SK-N-SH (cell line): ENCODE results near the gene TBKBP1. TPM values are rescaled to one million over a fixed set of nuclear protein-coding genes. Genes with fewer than 3 reads are reported as not detected.

Source experiments
- CTCF ChIA-PET: fragments of 300-600, 350-600 bp; formaldehyde crosslinking; extraction: SDS; loops from one replicate; lab custom pipeline; 2021; lab: Yijun Ruan, JAX
- POLR2A ChIA-PET: fragments of 350-600 bp; sonication (Branson Sonifier 250); formaldehyde crosslinking; extraction: SDS; loops from one replicate; lab custom pipeline; 2020; ENCODE audit warnings: antibody characterized with exemption, inconsistent platforms; lab: Yijun Ruan, JAX
- DNase-seq: peaks from one replicate; pipeline ENCODE4 v3.0.0; 2012
- H2AFZ ChIP-seq: fragments of 200-600 bp; sonication (generic); 2 replicates; pipeline ENCODE4 v1.8.1; 2016; ENCODE audit warnings: antibody characterized with exemption, mild to moderate bottlenecking, low read depth
- H3F3A ChIP-seq: fragments of 200-600 bp; sonication (generic); replicated peaks from 2 replicates; pipeline ENCODE3; 2016; ENCODE audit warnings: antibody characterized with exemption, mild to moderate bottlenecking; ENCODE audit not compliant: insufficient read depth
- H3K27ac ChIP-seq, 2 experiments: fragments of 200-500 bp in 1 of 2; fragments of 200-600 bp in 1 of 2; sonication (Bioruptor generic) in 1 of 2; sonication (generic), shearing (Covaris generic) in 1 of 2; 2 replicates each; pipeline versions ENCODE4 v1.5.1 to v1.6.1; 2014 to 2016; ENCODE audit warnings: low read depth in 2 of 2, inconsistent platforms in 1 of 2, low read length in 1 of 2, mild to moderate bottlenecking in 1 of 2, mixed read lengths in 1 of 2
- H3K27me3 ChIP-seq: fragments of 200-600 bp; sonication (generic), shearing (Covaris generic); 2 replicates; pipeline ENCODE4 v1.6.1; 2016; ENCODE audit warnings: mixed run types; ENCODE audit not compliant: insufficient read depth
- H3K36me3 ChIP-seq, 2 experiments: fragments of 200-500 bp in 1 of 2; fragments of 200-600 bp in 1 of 2; sonication (Bioruptor generic) in 1 of 2; sonication (generic) in 1 of 2; replicated peaks in 1 of 2; 2 replicates each; pipeline versions ENCODE3 to v1.5.1; 2014 to 2016; ENCODE audit warnings: low read length in 1 of 2, mild to moderate bottlenecking in 1 of 2; ENCODE audit not compliant: insufficient read depth in 2 of 2, control insufficient read depth in 1 of 2
- H3K4me1 ChIP-seq, 2 experiments: fragments of 200-500 bp in 1 of 2; fragments of 200-600 bp in 1 of 2; sonication (Bioruptor generic) in 1 of 2; sonication (generic), shearing (Covaris generic) in 1 of 2; 2 replicates each; pipeline versions ENCODE4 v1.5.1 to v1.6.1; 2014 to 2016; ENCODE audit warnings: low read depth in 1 of 2, low read length in 1 of 2, mixed run types in 1 of 2; ENCODE audit not compliant: insufficient read depth in 2 of 2, control insufficient read depth in 1 of 2
- H3K4me2 ChIP-seq: fragments of 200-600 bp; sonication (generic), shearing (Covaris generic); 2 replicates; pipeline ENCODE4 v1.6.1; 2017; ENCODE audit warnings: mixed run types
- H3K4me3 ChIP-seq, 2 experiments: fragments of 200-500 bp in 1 of 2; fragments of 200-600 bp in 1 of 2; sonication (Bioruptor generic) in 1 of 2; sonication (generic), shearing (Covaris generic) in 1 of 2; 2 replicates each; pipeline versions ENCODE4 v1.5.1 to v1.8.1; 2014 to 2016; ENCODE audit warnings: low read depth in 2 of 2, inconsistent platforms in 1 of 2, low read length in 1 of 2, mild to moderate bottlenecking in 1 of 2, mixed read lengths in 1 of 2, moderate library complexity in 1 of 2
- H3K79me2 ChIP-seq: fragments of 200-600 bp; sonication (generic); 2 replicates; pipeline ENCODE4 v1.8.1; 2017; ENCODE audit warnings: mild to moderate bottlenecking; ENCODE audit not compliant: insufficient read depth
- H3K9ac ChIP-seq: fragments of 200-600 bp; sonication (generic); 2 replicates; pipeline ENCODE4 v1.6.1; 2017; ENCODE audit warnings: mixed run types
- H3K9me2 ChIP-seq: fragments of 200-600 bp; sonication (generic); 2 replicates; pipeline ENCODE4 v1.6.1; 2017; ENCODE audit warnings: mixed run types
- H3K9me3 ChIP-seq: fragments of 200-600 bp; sonication (generic); 2 replicates; pipeline ENCODE4 v1.6.1; 2017; ENCODE audit warnings: mixed run types, mild to moderate bottlenecking, moderate library complexity
- H4K20me1 ChIP-seq: fragments of 200-600 bp; sonication (generic); 2 replicates; pipeline ENCODE4 v1.6.1; 2017; ENCODE audit warnings: mild to moderate bottlenecking, mixed run types; ENCODE audit not compliant: insufficient read depth
- CHD2 ChIP-seq: fragments of 150-350 bp; IDR thresholded peaks from 2 replicates; pipeline ENCODE4 v1.6.1; 2018; ENCODE audit warnings: low read length; ENCODE audit not compliant: partially characterized antibody
- EP300 ChIP-seq, 2 experiments: IDR thresholded peaks; 2 replicates each; pipeline versions ENCODE4 v1.4.0 to v1.6.1; 2012; ENCODE audit warnings: borderline replicate concordance in 1 of 2, low read depth in 1 of 2, low read length in 1 of 2
- EZH2phosphoT487 ChIP-seq: fragments of 200-600 bp; sonication (generic); IDR thresholded peaks from 2 replicates; pipeline ENCODE4 v1.6.1; 2017; ENCODE audit warnings: low read depth, mixed run types, mild to moderate bottlenecking, antibody characterized with exemption, moderate library complexity, borderline replicate concordance
- FOXM1 ChIP-seq: IDR thresholded peaks from 2 replicates; pipeline ENCODE4 v1.4.0; 2012; ENCODE audit warnings: low read depth, mild to moderate bottlenecking
- GABPA ChIP-seq: IDR thresholded peaks from 2 replicates; pipeline ENCODE4 v1.4.0; 2012; ENCODE audit warnings: low read depth, mild to moderate bottlenecking
- GATA2 ChIP-seq: sonication (generic); formaldehyde crosslinking; IDR thresholded peaks from 2 replicates; pipeline ENCODE4 v1.5.0; 2020; ENCODE audit warnings: mild to moderate bottlenecking, missing genetic modification reagents
- IRF3 ChIP-seq: fragments of 150-350 bp; IDR thresholded peaks from 2 replicates; pipeline ENCODE4 v1.6.1; 2016; ENCODE audit warnings: mild to moderate bottlenecking, low read depth, low read length
- MXI1 ChIP-seq: IDR thresholded peaks from 2 replicates; pipeline ENCODE4 v1.6.1; 2012; ENCODE audit warnings: mild to moderate bottlenecking, low read depth, low read length, improper control_type of control experiment
- NRF1 ChIP-seq: IDR thresholded peaks from 2 replicates; pipeline ENCODE4 v1.6.1; 2012; ENCODE audit warnings: low read depth, mild to moderate bottlenecking, low read length
- RAD21 ChIP-seq: IDR thresholded peaks from 2 replicates; pipeline ENCODE4 v1.6.1; 2012; ENCODE audit warnings: mild to moderate bottlenecking, low read length
- SIN3A ChIP-seq: IDR thresholded peaks from 2 replicates; pipeline ENCODE4 v1.6.1; 2012; ENCODE audit warnings: low read depth, mild to moderate bottlenecking, low read length, moderate library complexity, borderline replicate concordance
- TCF12 ChIP-seq: IDR thresholded peaks from 2 replicates; pipeline ENCODE4 v1.4.0; 2012
- WGBS: methylation state at CpG from one replicate; pipeline ENCODE4 v1.1.6; 2017; ENCODE audit warnings: low lambda C conversion rate; 5-methylcytosine and 5-hydroxymethylcytosine counted together
- polyA plus RNA-seq, 3 experiments: library from polyadenylated mRNA; depleted of rRNA; stranded (reverse); fragments of >200 nt; gene quantifications; 2 replicates each; pipeline ENCODE4 v1.2.3, GENCODE V29; 2012
- TF ChIP-seq, protein P1 (sequence below): IDR thresholded peaks from 2 replicates; pipeline ENCODE4 v1.4.0; 2012; ENCODE audit warnings: low read depth, borderline replicate concordance
- TF ChIP-seq, protein P2 (sequence below): fragments of 150-350 bp; IDR thresholded peaks from 2 replicates; pipeline ENCODE4 v1.6.1; 2017; ENCODE audit warnings: antibody characterized with exemption, low read length, low read depth, borderline replicate concordance
- TF ChIP-seq, protein P3 (sequence below): IDR thresholded peaks from 2 replicates; pipeline ENCODE4 v1.6.1; 2012; ENCODE audit warnings: mild to moderate bottlenecking, low read depth, low read length, moderate library complexity
- TF ChIP-seq, protein P4 (sequence below): IDR thresholded peaks from 2 replicates; pipeline ENCODE4 v1.4.0; 2012; ENCODE audit warnings: low read depth, borderline replicate concordance

The TBKBP1 gene
- polyA plus RNA-seq, 1 of the 3 experiments (the other 2 are of a cell fraction) = 14.4 TPM

- 66% methylated on average over 6 of the region's 6 CpGs for WGBS
- no peaks in the 10 kb centered on the region for H3K79me2 ChIP-seq
- no peaks in the 10 kb centered on the region for H3F3A ChIP-seq
- ChIA-PET CTCF (interaction anchor here (1.1 to 5.2 kb wide), 5 partner anchors 9 to 104 kb away, joined by 3 to 42 read pairs (median 5); no protein-coding TSS in a partner anchor), POLR2A (interaction anchor here (0.6 kb wide), 1 partner anchor 11 kb away, joined by 3 read pairs; the partner anchor contains the start of gene TBKBP1)
- H3K9ac ChIP-seq = no peak overlapping the region
- H3K27me3 ChIP-seq = no peaks in the 10 kb centered on the region
- TF ChIP-seq EZH2phosphoT487 (no peak), EP300 (IDR thresholded peaks at IDR 0.05; ENCODE audit: borderline replicate concordance in 1 of 2, low read depth in 1 of 2, low read length in 1 of 2) (no peak), MXI1 (no peak), GABPA (no peak), IRF3 (no peak), CHD2 (no peak), SIN3A (no peak), GATA2 (CRISPR knock-in tag) (no peak), NRF1 (no peak), FOXM1 (no peak), RAD21 (no peak), TCF12 (no peak)
- TF ChIP-seq, protein P1, sequence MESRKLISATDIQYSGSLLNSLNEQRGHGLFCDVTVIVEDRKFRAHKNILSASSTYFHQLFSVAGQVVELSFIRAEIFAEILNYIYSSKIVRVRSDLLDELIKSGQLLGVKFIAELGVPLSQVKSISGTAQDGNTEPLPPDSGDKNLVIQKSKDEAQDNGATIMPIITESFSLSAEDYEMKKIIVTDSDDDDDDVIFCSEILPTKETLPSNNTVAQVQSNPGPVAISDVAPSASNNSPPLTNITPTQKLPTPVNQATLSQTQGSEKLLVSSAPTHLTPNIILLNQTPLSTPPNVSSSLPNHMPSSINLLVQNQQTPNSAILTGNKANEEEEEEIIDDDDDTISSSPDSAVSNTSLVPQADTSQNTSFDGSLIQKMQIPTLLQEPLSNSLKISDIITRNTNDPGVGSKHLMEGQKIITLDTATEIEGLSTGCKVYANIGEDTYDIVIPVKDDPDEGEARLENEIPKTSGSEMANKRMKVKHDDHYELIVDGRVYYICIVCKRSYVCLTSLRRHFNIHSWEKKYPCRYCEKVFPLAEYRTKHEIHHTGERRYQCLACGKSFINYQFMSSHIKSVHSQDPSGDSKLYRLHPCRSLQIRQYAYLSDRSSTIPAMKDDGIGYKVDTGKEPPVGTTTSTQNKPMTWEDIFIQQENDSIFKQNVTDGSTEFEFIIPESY = no peak
- TF ChIP-seq, protein P2, sequence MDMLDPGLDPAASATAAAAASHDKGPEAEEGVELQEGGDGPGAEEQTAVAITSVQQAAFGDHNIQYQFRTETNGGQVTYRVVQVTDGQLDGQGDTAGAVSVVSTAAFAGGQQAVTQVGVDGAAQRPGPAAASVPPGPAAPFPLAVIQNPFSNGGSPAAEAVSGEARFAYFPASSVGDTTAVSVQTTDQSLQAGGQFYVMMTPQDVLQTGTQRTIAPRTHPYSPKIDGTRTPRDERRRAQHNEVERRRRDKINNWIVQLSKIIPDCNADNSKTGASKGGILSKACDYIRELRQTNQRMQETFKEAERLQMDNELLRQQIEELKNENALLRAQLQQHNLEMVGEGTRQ = no peak
- TF ChIP-seq, protein P3, sequence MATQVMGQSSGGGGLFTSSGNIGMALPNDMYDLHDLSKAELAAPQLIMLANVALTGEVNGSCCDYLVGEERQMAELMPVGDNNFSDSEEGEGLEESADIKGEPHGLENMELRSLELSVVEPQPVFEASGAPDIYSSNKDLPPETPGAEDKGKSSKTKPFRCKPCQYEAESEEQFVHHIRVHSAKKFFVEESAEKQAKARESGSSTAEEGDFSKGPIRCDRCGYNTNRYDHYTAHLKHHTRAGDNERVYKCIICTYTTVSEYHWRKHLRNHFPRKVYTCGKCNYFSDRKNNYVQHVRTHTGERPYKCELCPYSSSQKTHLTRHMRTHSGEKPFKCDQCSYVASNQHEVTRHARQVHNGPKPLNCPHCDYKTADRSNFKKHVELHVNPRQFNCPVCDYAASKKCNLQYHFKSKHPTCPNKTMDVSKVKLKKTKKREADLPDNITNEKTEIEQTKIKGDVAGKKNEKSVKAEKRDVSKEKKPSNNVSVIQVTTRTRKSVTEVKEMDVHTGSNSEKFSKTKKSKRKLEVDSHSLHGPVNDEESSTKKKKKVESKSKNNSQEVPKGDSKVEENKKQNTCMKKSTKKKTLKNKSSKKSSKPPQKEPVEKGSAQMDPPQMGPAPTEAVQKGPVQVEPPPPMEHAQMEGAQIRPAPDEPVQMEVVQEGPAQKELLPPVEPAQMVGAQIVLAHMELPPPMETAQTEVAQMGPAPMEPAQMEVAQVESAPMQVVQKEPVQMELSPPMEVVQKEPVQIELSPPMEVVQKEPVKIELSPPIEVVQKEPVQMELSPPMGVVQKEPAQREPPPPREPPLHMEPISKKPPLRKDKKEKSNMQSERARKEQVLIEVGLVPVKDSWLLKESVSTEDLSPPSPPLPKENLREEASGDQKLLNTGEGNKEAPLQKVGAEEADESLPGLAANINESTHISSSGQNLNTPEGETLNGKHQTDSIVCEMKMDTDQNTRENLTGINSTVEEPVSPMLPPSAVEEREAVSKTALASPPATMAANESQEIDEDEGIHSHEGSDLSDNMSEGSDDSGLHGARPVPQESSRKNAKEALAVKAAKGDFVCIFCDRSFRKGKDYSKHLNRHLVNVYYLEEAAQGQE = no peak
- TF ChIP-seq, protein P4, sequence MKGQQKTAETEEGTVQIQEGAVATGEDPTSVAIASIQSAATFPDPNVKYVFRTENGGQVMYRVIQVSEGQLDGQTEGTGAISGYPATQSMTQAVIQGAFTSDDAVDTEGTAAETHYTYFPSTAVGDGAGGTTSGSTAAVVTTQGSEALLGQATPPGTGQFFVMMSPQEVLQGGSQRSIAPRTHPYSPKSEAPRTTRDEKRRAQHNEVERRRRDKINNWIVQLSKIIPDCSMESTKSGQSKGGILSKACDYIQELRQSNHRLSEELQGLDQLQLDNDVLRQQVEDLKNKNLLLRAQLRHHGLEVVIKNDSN = no peak
- no peaks in the 10 kb centered on the region for H3K9me2 ChIP-seq
- H3K27ac ChIP-seq = no peak overlapping the region
- H3K9me3 ChIP-seq = no peaks in the 10 kb centered on the region
- no peak for DNase-seq
- H2AFZ ChIP-seq = no peak overlapping the region
- peaks cover 0 to 4% of the 10 kb centered on the region in 2 experiments; a peak in 2 of 4 replicates for H3K4me1 ChIP-seq
- H3K36me3 ChIP-seq = peaks cover 6 to 19% of the 10 kb centered on the region in 2 experiments
- H3K4me2 ChIP-seq = no peak overlapping the region
- H4K20me1 ChIP-seq = peaks cover 3% of the 10 kb centered on the region; the same call in 1 of the 2 replicates
- H3K4me3 ChIP-seq = no peak overlapping the region
These were observed 10.8 kb downstream of the TBKBP1 start for GRCh38 chr17:47704736-47705135.
